ENCODE results near the gene GP1BB. TPM values are rescaled to one million over a fixed set of nuclear protein-coding genes. Genes with fewer than 3 reads are reported as not detected.

GP1BB gene
- total and polyA plus RNA-seq, 2 donors, result 1.6 to 2.2 TPM

GRCh38 chr22:19766240-19766510, 42.8 kb downstream of the GP1BB start:
- H3K4me1 ChIP-seq (ENCODE audit: insufficient read depth), result no peaks in the 10 kb centered on the region
- H3K4me3 ChIP-seq (ENCODE audit: low read depth, low read length), result peak overlapping the region; percentile 23
- 1% methylated on average over 36 of the region's 36 CpGs for WGBS

GRCh38 chr22:19766511-19767426, 43.4 kb downstream of the GP1BB start:
- Histone ChIP-seq H3K4me1 (ENCODE audit: insufficient read depth) (no peaks in the 10 kb centered on the region), H3K36me3 (ENCODE audit: insufficient read depth) (no peaks in the 10 kb centered on the region), H3K4me3 (ENCODE audit: low read depth, low read length) (peak overlapping the region; percentile 23), H3K27ac (ENCODE audit: low read depth) (no peak overlapping the region)
- 2% methylated on average over 103 of the region's 103 CpGs for WGBS
- DNase-seq (ENCODE audit: extremely low spot score), result no peak

More at GRCh38 chr22:19766240-19766510, 42.8 kb downstream of the GP1BB start:
- H3K36me3 ChIP-seq (ENCODE audit: insufficient read depth), result no peaks in the 10 kb centered on the region
- peak overlapping the region; percentile 59 for H3K27ac ChIP-seq (ENCODE audit: low read depth)
- DNase-seq (ENCODE audit: extremely low spot score), result no peak

- no peaks in the 10 kb centered on the region for H3K36me3 ChIP-seq (ENCODE audit: insufficient read depth)
- no peak overlapping the region for H3K27ac ChIP-seq (ENCODE audit: low read depth)
- no peak overlapping the region for H3K4me3 ChIP-seq (ENCODE audit: low read depth, low read length)
- no peaks in the 10 kb centered on the region for H3K4me1 ChIP-seq (ENCODE audit: insufficient read depth)
- 20% methylated on average over 35 of the region's 35 CpGs for WGBS
- no peak for DNase-seq (ENCODE audit: extremely low spot score)
Measured at GRCh38 chr22:19767427-19768341, 44.3 kb downstream of the GP1BB start.

- Histone ChIP-seq H3K4me1 (ENCODE audit: insufficient read depth) (no peaks in the 10 kb centered on the region), H3K36me3 (ENCODE audit: insufficient read depth) (no peaks in the 10 kb centered on the region), H3K27ac (ENCODE audit: low read depth) (no peak overlapping the region), H3K4me3 (ENCODE audit: low read depth, low read length) (no peak overlapping the region)
- no peak for DNase-seq (ENCODE audit: extremely low spot score)
- 89% methylated on average over 12 of the region's 12 CpGs for WGBS
Measured at GRCh38 chr22:19769393-19769715, 46.0 kb downstream of the GP1BB start.

GRCh38 chr22:19770349-19771220, 47.2 kb downstream of the GP1BB start:
- H3K36me3 ChIP-seq (ENCODE audit: insufficient read depth), result no peaks in the 10 kb centered on the region
- no peaks in the 10 kb centered on the region for H3K4me1 ChIP-seq (ENCODE audit: insufficient read depth)
- H3K27ac ChIP-seq (ENCODE audit: low read depth), result no peak overlapping the region
- 83% methylated on average over 25 of the region's 25 CpGs for WGBS
- no peak for DNase-seq (ENCODE audit: extremely low spot score)
- no peak overlapping the region for H3K4me3 ChIP-seq (ENCODE audit: low read depth, low read length)

GRCh38 chr22:19772422-19772672, 49.0 kb downstream of the GP1BB start:
- no peak overlapping the region for H3K4me3 ChIP-seq (ENCODE audit: low read depth, low read length)
- DNase-seq (ENCODE audit: extremely low spot score), result no peak
- 74% methylated on average over 4 of the region's 4 CpGs for WGBS
- no peaks in the 10 kb centered on the region for H3K4me1 ChIP-seq (ENCODE audit: insufficient read depth)
- no peak overlapping the region for H3K27ac ChIP-seq (ENCODE audit: low read depth)
- no peaks in the 10 kb centered on the region for H3K36me3 ChIP-seq (ENCODE audit: insufficient read depth)

GRCh38 chr22:19772673-19773469, 49.5 kb downstream of the GP1BB start:
- no peak overlapping the region for H3K4me3 ChIP-seq (ENCODE audit: low read depth, low read length)
- no peak for DNase-seq (ENCODE audit: extremely low spot score)
- WGBS, result 61% methylated on average over 25 of the region's 25 CpGs
- no peaks in the 10 kb centered on the region for H3K36me3 ChIP-seq (ENCODE audit: insufficient read depth)
- H3K4me1 ChIP-seq (ENCODE audit: insufficient read depth), result no peaks in the 10 kb centered on the region
- H3K27ac ChIP-seq (ENCODE audit: low read depth), result no peak overlapping the region

- no peaks in the 10 kb centered on the region for H3K36me3 ChIP-seq (ENCODE audit: insufficient read depth)
- H3K4me3 ChIP-seq (ENCODE audit: low read depth, low read length), result no peak overlapping the region
- no peaks in the 10 kb centered on the region for H3K4me1 ChIP-seq (ENCODE audit: insufficient read depth)
- no peak overlapping the region for H3K27ac ChIP-seq (ENCODE audit: low read depth)
- no peak for DNase-seq (ENCODE audit: extremely low spot score)
- 67% methylated on average over 9 of the region's 9 CpGs for WGBS
Measured at GRCh38 chr22:19773470-19774040, 50.2 kb downstream of the GP1BB start.

Other genes starting within 250 kb of the GP1BB start
- gene UFD1, start 244.3 kb upstream of the GP1BB start, total RNA-seq, result 32.6 TPM
- 69.8 TPM for gene UFD1, start 244.3 kb upstream of the GP1BB start, polyA plus RNA-seq
- gene CDC45, start 243.6 kb upstream of the GP1BB start, total RNA-seq, result 4.0 TPM
- gene CDC45, start 243.6 kb upstream of the GP1BB start, polyA plus RNA-seq, result 0.34 TPM
- 49.3 TPM for gene CLDN5, start 199.1 kb upstream of the GP1BB start, total RNA-seq
- gene CLDN5, start 199.1 kb upstream of the GP1BB start, polyA plus RNA-seq, result 148 TPM
- 25.6 TPM for gene SEPTIN5, start 9.0 kb upstream of the GP1BB start, total RNA-seq
- gene SEPTIN5, start 9.0 kb upstream of the GP1BB start, polyA plus RNA-seq, result 20.9 TPM
- gene TBX1, start 37.2 kb downstream of the GP1BB start, total RNA-seq, result 1.2 TPM
- 1.4 TPM for gene TBX1, start 37.2 kb downstream of the GP1BB start, polyA plus RNA-seq
- gene GNB1L, start 131.3 kb downstream of the GP1BB start, total RNA-seq, result 3.4 TPM
- gene GNB1L, start 131.3 kb downstream of the GP1BB start, polyA plus RNA-seq, result 8.5 TPM
- 10.3 TPM for gene RTL10, start 131.3 kb downstream of the GP1BB start, total RNA-seq
- gene RTL10, start 131.3 kb downstream of the GP1BB start, polyA plus RNA-seq, result 6.9 TPM
- gene COMT, start 218.2 kb downstream of the GP1BB start, total RNA-seq, result 52.7 TPM
- 198 TPM for gene COMT, start 218.2 kb downstream of the GP1BB start, polyA plus RNA-seq
- 14.5 TPM for gene TXNRD2, start 218.3 kb downstream of the GP1BB start, total RNA-seq
- gene TXNRD2, start 218.3 kb downstream of the GP1BB start, polyA plus RNA-seq, result 18.1 TPM